Fibroblast of pulmonary artery (primary cell): ENCODE measurements around the gene KRTAP10-6.
"Not testable (repeated sequence)": the region's sequence is repeated elsewhere in the genome, so short reads cannot be mapped to it uniquely, and the experiment has no call there.

Source experiments
- DNase-seq: peaks from one replicate; pipeline ENCODE4 v3.0.0-alpha.2; 2010; ENCODE audit warnings: low read depth
- H3K4me3 ChIP-seq: replicated peaks from 2 replicates; pipeline ENCODE4 v1.5.1; 2011; ENCODE audit warnings: low read depth, mild to moderate bottlenecking, control low read depth, low read length, moderate library complexity
- CTCF ChIP-seq: IDR thresholded peaks from 2 replicates; pipeline ENCODE4 v1.5.1; 2011; ENCODE audit warnings: mild to moderate bottlenecking, control low read depth, low read length, inconsistent platforms; ENCODE audit errors: missing control alignments

The KRTAP10-6 gene

GRCh38 chr21:44594406-44594916 is 2.2 kb upstream of the KRTAP10-6 start:
- H3K4me3 ChIP-seq: no peak overlapping the region
- TF ChIP-seq CTCF: no peak
- DNase-seq: no peak

GRCh38 chr21:44593598-44594405 is 1.5 kb upstream of the KRTAP10-6 start:
- no peak for DNase-seq
- no peak overlapping the region for H3K4me3 ChIP-seq
- TF ChIP-seq CTCF: no peak

GRCh38 chr21:44591801-44592130 is 539 bp downstream of the KRTAP10-6 start:
- H3K4me3 ChIP-seq, DNase-seq: not testable (repeated sequence)

GRCh38 chr21:44590897-44591800 is 1.2 kb downstream of the KRTAP10-6 start:
- DNase-seq, H3K4me3 ChIP-seq: not testable (repeated sequence)

- TF ChIP-seq CTCF: no peak
- H3K4me3 ChIP-seq: no peak overlapping the region
- no peak for DNase-seq
Measured at GRCh38 chr21:44590311-44590721, 2.0 kb downstream of the KRTAP10-6 start.

GRCh38 chr21:44589586-44590305 is 2.6 kb downstream of the KRTAP10-6 start:
- H3K4me3 ChIP-seq: no peak overlapping the region
- no peak for DNase-seq
- TF ChIP-seq CTCF: no peak

- no peak for TF ChIP-seq CTCF
- DNase-seq: no peak
Measured at GRCh38 chr21:44589094-44589493, 3.2 kb downstream of the KRTAP10-6 start.

More at GRCh38 chr21:44589094-44589493, 3.2 kb downstream of the KRTAP10-6 start:
- H3K4me3 ChIP-seq: no peak overlapping the region
